ENCODE measurements around the gene DRD3. TPM values are rescaled to one million over a fixed set of nuclear protein-coding genes. Genes with fewer than 3 reads are reported as not detected.

DRD3 gene
- polyA plus RNA-seq, 1 donor from 2014 or later, result not detected

GRCh38 chr3:114081037-114081436 lies 97.8 kb downstream of the DRD3 start:
- Histone ChIP-seq H3K9me3 (ENCODE audit: low read length) (no peaks in the 10 kb centered on the region), H3K27me3 (ENCODE audit: insufficient read depth, low read depth, low read length) (no peaks in the 10 kb centered on the region), H3K79me2 (replicated peaks; ENCODE audit: insufficient read depth, low read length) (no peaks in the 10 kb centered on the region), H3K4me2 (ENCODE audit: low read length) (no peak overlapping the region), H3K36me3 (ENCODE audit: insufficient read depth, low read length) (peaks cover 7% of the 10 kb centered on the region), H4K20me1 (ENCODE audit: insufficient read depth) (no peaks in the 10 kb centered on the region), H3K9ac (ENCODE audit: low read length) (no peak overlapping the region), H3K9me2 (ENCODE audit: insufficient read depth, low read length) (no peaks in the 10 kb centered on the region), H3K27ac (ENCODE audit: low read length) (no peak overlapping the region), H2AFZ (ENCODE audit: low read depth, low read length) (no peak overlapping the region), H3K4me3 (ENCODE audit: low read length) (no peak overlapping the region), H3F3A (ENCODE audit: insufficient read depth, low read length, poor library complexity, severe bottlenecking) (no peaks in the 10 kb centered on the region)
- TF ChIP-seq EZH2 (IDR thresholded peaks at IDR 0.05; ENCODE audit: borderline replicate concordance, insufficient read depth, low read length, poor library complexity, severe bottlenecking), result no peak
- TF ChIP-seq POLR2AphosphoS5 (IDR thresholded peaks at IDR 0.05), result no peak
- TF ChIP-seq SMC3 (conservative IDR thresholded peaks at IDR 0.05; ENCODE audit: poor library complexity), result no peak
- no peak for TF ChIP-seq CTCF (IDR thresholded peaks at IDR 0.05; ENCODE audit: poor library complexity, severe bottlenecking)
- no peak for TF ChIP-seq TAF1 (IDR thresholded peaks at IDR 0.05; ENCODE audit: low read depth)
- TF ChIP-seq RAD21 (conservative IDR thresholded peaks at IDR 0.05), result no peak
- TF ChIP-seq REST (IDR thresholded peaks at IDR 0.05; ENCODE audit: borderline replicate concordance), result no peak
- TF ChIP-seq EP300 (conservative IDR thresholded peaks at IDR 0.05; ENCODE audit: poor library complexity, severe bottlenecking), result no peak
- TF ChIP-seq MXI1 (conservative IDR thresholded peaks at IDR 0.05; ENCODE audit: poor library complexity, severe bottlenecking), result no peak

GRCh38 chr3:114080201-114080600 lies 98.7 kb downstream of the DRD3 start:
- Histone ChIP-seq H3K36me3 (ENCODE audit: insufficient read depth, low read length) (peaks cover 7% of the 10 kb centered on the region), H3K9me2 (ENCODE audit: insufficient read depth, low read length) (no peaks in the 10 kb centered on the region), H3K27me3 (ENCODE audit: insufficient read depth, low read depth, low read length) (no peaks in the 10 kb centered on the region), H2AFZ (ENCODE audit: low read depth, low read length) (no peak overlapping the region), H3K79me2 (replicated peaks; ENCODE audit: insufficient read depth, low read length) (no peaks in the 10 kb centered on the region), H3K4me2 (ENCODE audit: low read length) (no peak overlapping the region), H4K20me1 (ENCODE audit: insufficient read depth) (no peaks in the 10 kb centered on the region), H3F3A (ENCODE audit: insufficient read depth, low read length, poor library complexity, severe bottlenecking) (no peaks in the 10 kb centered on the region), H3K9me3 (ENCODE audit: low read length) (no peaks in the 10 kb centered on the region), H3K9ac (ENCODE audit: low read length) (no peak overlapping the region), H3K4me3 (ENCODE audit: low read length) (no peak overlapping the region), H3K27ac (ENCODE audit: low read length) (no peak overlapping the region)
- TF ChIP-seq EP300 (conservative IDR thresholded peaks at IDR 0.05; ENCODE audit: poor library complexity, severe bottlenecking) (no peak), CTCF (IDR thresholded peaks at IDR 0.05; ENCODE audit: poor library complexity, severe bottlenecking) (no peak), MXI1 (conservative IDR thresholded peaks at IDR 0.05; ENCODE audit: poor library complexity, severe bottlenecking) (no peak), RAD21 (conservative IDR thresholded peaks at IDR 0.05) (no peak), SMC3 (conservative IDR thresholded peaks at IDR 0.05; ENCODE audit: poor library complexity) (no peak), REST (IDR thresholded peaks at IDR 0.05; ENCODE audit: borderline replicate concordance) (no peak), TAF1 (IDR thresholded peaks at IDR 0.05; ENCODE audit: low read depth) (no peak), POLR2AphosphoS5 (IDR thresholded peaks at IDR 0.05) (no peak), EZH2 (IDR thresholded peaks at IDR 0.05; ENCODE audit: borderline replicate concordance, insufficient read depth, low read length, poor library complexity, severe bottlenecking) (no peak)
